HepG2 (cell line): ENCODE data around the gene ACSL6. TPM values are rescaled to one million over a fixed set of nuclear protein-coding genes. Genes with fewer than 3 reads are reported as not detected.

ENCODE experiments used
- ARID3A ChIP-seq: IDR thresholded peaks from 2 replicates; pipeline ENCODE4 v1.6.1; 2012; ENCODE audit warnings: low read depth, low read length, improper control_type of control experiment
- ARNTL ChIP-seq: sonication (generic); formaldehyde crosslinking; IDR thresholded peaks from 2 replicates; pipeline ENCODE4 v1.4.0; 2020; ENCODE audit warnings: mild to moderate bottlenecking, missing genetic modification reagents
- CBX2 ChIP-seq, 2 experiments: fragments of 200-600 bp in 1 of 2; sonication (generic); formaldehyde crosslinking in 1 of 2; IDR thresholded peaks; 2 replicates each; pipeline versions ENCODE4 v1.7.0 to v1.8.1; 2018 to 2022; ENCODE audit warnings: low read depth in 2 of 2, low read length in 1 of 2, mild to moderate bottlenecking in 1 of 2, missing genetic modification reagents in 1 of 2
- DZIP1 ChIP-seq: sonication (generic); formaldehyde crosslinking; IDR thresholded peaks from 2 replicates; pipeline ENCODE4 v1.5.0; 2020; ENCODE audit warnings: mild to moderate bottlenecking, missing genetic modification reagents
- GLMP ChIP-seq: sonication (generic); formaldehyde crosslinking; IDR thresholded peaks from 2 replicates; pipeline ENCODE4 v1.9.0; 2021; ENCODE audit warnings: missing genetic modification reagents, mild to moderate bottlenecking, borderline replicate concordance
- HNF4G ChIP-seq, 2 experiments: sonication (generic) in 1 of 2; formaldehyde crosslinking in 1 of 2; IDR thresholded peaks; 2 replicates each; pipeline versions ENCODE4 v1.4.0 to v1.6.1; 2011 to 2020; ENCODE audit warnings: borderline replicate concordance in 2 of 2, low read depth in 2 of 2, mild to moderate bottlenecking in 2 of 2, low read length in 1 of 2, missing genetic modification reagents in 1 of 2, moderate library complexity in 1 of 2
- HNRNPL ChIP-seq: fragments of 200-400 bp; formaldehyde crosslinking; IDR thresholded peaks from 2 replicates; pipeline ENCODE4 v1.6.1; 2017; ENCODE audit warnings: mild to moderate bottlenecking, low read depth, low read length
- IKZF1 ChIP-seq: fragments of 450-650 bp; IDR thresholded peaks from 2 replicates; pipeline ENCODE4 v1.7.1; 2016
- MEIS1 ChIP-seq: sonication (generic); formaldehyde crosslinking; IDR thresholded peaks from 2 replicates; pipeline ENCODE4 v1.9.0; 2021; ENCODE audit warnings: mild to moderate bottlenecking, missing genetic modification reagents, moderate library complexity, borderline replicate concordance
- MYNN ChIP-seq: sonication (generic); formaldehyde crosslinking; IDR thresholded peaks from 2 replicates; pipeline ENCODE4 v1.4.0; 2020; ENCODE audit warnings: mild to moderate bottlenecking, low read depth, missing genetic modification reagents
- PHB2 ChIP-seq: fragments of 450-650 bp; IDR thresholded peaks from 2 replicates; pipeline ENCODE4 v1.6.1; 2018; ENCODE audit not compliant: partially characterized antibody
- PHF8 ChIP-seq: sonication (generic); formaldehyde crosslinking; IDR thresholded peaks from 2 replicates; pipeline ENCODE4 v1.5.0; 2020; ENCODE audit warnings: missing genetic modification reagents
- SIN3B ChIP-seq: fragments of 150-350 bp; IDR thresholded peaks from 2 replicates; pipeline ENCODE4 v1.6.1; 2014; ENCODE audit warnings: low read length
- SRSF1 ChIP-seq: fragments of 200-400 bp; formaldehyde crosslinking; optimal IDR thresholded peaks from 2 replicates; pipeline ENCODE3; 2017; ENCODE audit warnings: mild to moderate bottlenecking, low read depth, low read length, moderate library complexity
- TFDP2 ChIP-seq: sonication (generic); formaldehyde crosslinking; IDR thresholded peaks from 2 replicates; pipeline ENCODE4 v1.4.0; 2020; ENCODE audit warnings: missing genetic modification reagents
- XRCC5 ChIP-seq: fragments of 200-400 bp; formaldehyde crosslinking; optimal IDR thresholded peaks from 2 replicates; pipeline ENCODE3; 2017; ENCODE audit warnings: mild to moderate bottlenecking, low read length
- ZFYVE20 ChIP-seq: sonication (generic); formaldehyde crosslinking; IDR thresholded peaks from 2 replicates; pipeline ENCODE4 v1.8.0; 2023; ENCODE audit warnings: low read depth, mild to moderate bottlenecking, moderate library complexity, missing genetic modification reagents, borderline replicate concordance
- ZNF225 ChIP-seq: sonication (generic); formaldehyde crosslinking; IDR thresholded peaks from 2 replicates; pipeline ENCODE4 v1.4.0; 2020; ENCODE audit warnings: mild to moderate bottlenecking, missing genetic modification reagents
- ZNF235 ChIP-seq: sonication (generic); formaldehyde crosslinking; IDR thresholded peaks from 2 replicates; pipeline ENCODE4 v1.8.1; 2023; ENCODE audit warnings: mild to moderate bottlenecking, missing genetic modification reagents, borderline replicate concordance
- ZNF577 ChIP-seq: sonication (generic); formaldehyde crosslinking; IDR thresholded peaks from 2 replicates; pipeline ENCODE4 v1.4.0; 2020; ENCODE audit warnings: mild to moderate bottlenecking, low read depth, missing genetic modification reagents, borderline replicate concordance
- ZNF616 ChIP-seq: sonication (generic); formaldehyde crosslinking; IDR thresholded peaks from 2 replicates; pipeline ENCODE4 v1.5.0; 2020; ENCODE audit warnings: low read depth, mild to moderate bottlenecking, missing genetic modification reagents
- ZNF672 ChIP-seq: sonication (generic); formaldehyde crosslinking; IDR thresholded peaks from 2 replicates; pipeline ENCODE4 v1.8.1; 2022; ENCODE audit warnings: missing genetic modification reagents
- polyA plus RNA-seq, 8 experiments: library from polyadenylated mRNA; depleted of rRNA in 3 of 8; stranded (reverse) in 7 of 8; unstranded in 1 of 8; fragments of >200 nt; fragmentation: Illumina TruSeq in 4 of 8; extraction: Trizol in 4 of 8; gene quantifications; 2 replicates each; pipeline versions ENCODE4 v1.2.1 to v1.2.3, GENCODE V29; 2011 to 2016; ENCODE audit warnings: low read depth in 4 of 8, missing spikeins in 1 of 8, mixed read lengths in 1 of 8; ENCODE audit not compliant: insufficient read depth in 1 of 8
- total RNA-seq, 5 experiments: library from RNA; depleted of rRNA; stranded (reverse); fragments of >200 nt; fragmentation: Illumina TruSeq; extraction: Trizol; gene quantifications; 2 replicates each; pipeline ENCODE4 v1.2.3, GENCODE V29; 2016; ENCODE audit warnings: low read depth in 1 of 5

The ACSL6 gene
- total and polyA plus RNA-seq, 2 of the 13 experiments (the other 11 are each of a cell fraction or from before 2014, with no cell fraction given): 3.7 to 3.8 TPM

- no peak for TF ChIP-seq IKZF1
- TF ChIP-seq PHF8: peak; percentile 46; the same call in 1 of the 2 replicates
- no peak for TF ChIP-seq SRSF1
- peak; percentile 85 for TF ChIP-seq HNF4G (IDR thresholded peaks at IDR 0.05; ENCODE audit: borderline replicate concordance, low read depth, low read length)
- TF ChIP-seq HNF4G (CRISPR knock-in tag; IDR thresholded peaks at IDR 0.05; ENCODE audit: borderline replicate concordance, low read depth): 0 out of 2 replicates have a peak, but pooled peaks have one; percentile 59
- peak; percentile 55; the same call in 1 of the 2 replicates for TF ChIP-seq TFDP2 (CRISPR knock-in tag)
- TF ChIP-seq SIN3B: no peak
- no peak for TF ChIP-seq CBX2 (IDR thresholded peaks at IDR 0.05; ENCODE audit: low read depth, low read length)
- no peak for TF ChIP-seq CBX2 (CRISPR knock-in tag; IDR thresholded peaks at IDR 0.05; ENCODE audit: low read depth)
- TF ChIP-seq ZFYVE20 (CRISPR knock-in tag): no peak
- peak; percentile 39 for TF ChIP-seq MEIS1
- no peak for TF ChIP-seq DZIP1
- TF ChIP-seq ARNTL (CRISPR knock-in tag): peak; percentile 91
- TF ChIP-seq ZNF672: no peak
- TF ChIP-seq ZNF577 (CRISPR knock-in tag): no peak
- TF ChIP-seq PHB2: no peak
- TF ChIP-seq ZNF225: no peak
- no peak for TF ChIP-seq HNRNPL
- TF ChIP-seq XRCC5: peak; percentile 50
- no peak for TF ChIP-seq MYNN (CRISPR knock-in tag)
- no peak for TF ChIP-seq ZNF616 (CRISPR knock-in tag)
- peak; percentile 31; the same call in 1 of the 2 replicates for TF ChIP-seq ARID3A
- TF ChIP-seq ZNF235 (CRISPR knock-in tag): no peak
- no peak for TF ChIP-seq GLMP (CRISPR knock-in tag)
Measured at GRCh38 chr5:131996210-131997025, 15.0 kb downstream of the ACSL6 start (continued).
